GM13977 (cell line): ENCODE data around the gene ATXN10.

Source experiments
- DNase-seq: peaks from one replicate; pipeline ENCODE4 v3.0.0; 2012; ENCODE audit warnings: low spot score
- CTCF ChIP-seq: IDR thresholded peaks from 2 replicates; pipeline ENCODE4 v1.5.1; 2012; ENCODE audit warnings: mild to moderate bottlenecking, control low read depth; ENCODE audit not compliant: insufficient read depth; ENCODE audit errors: extremely low read depth, missing control alignments
- in situ Hi-C: fragments of 300-500 bp; cut with MboI; formaldehyde crosslinking; loops from one replicate; pipeline ENCODE4 v1.12.0; 2022; ENCODE audit warnings: low sequenced_read_pairs, low pct_unique_long_range_greater_than_20kb, mixed read lengths, inconsistent platforms; ENCODE audit not compliant: unreplicated experiment

The ATXN10 gene

GRCh38 chr22:45836418-45837169 lies 165.0 kb downstream of the ATXN10 start:
- no peak for DNase-seq
- TF ChIP-seq CTCF = no peak
- in situ Hi-C loops = no loop called here

- in situ Hi-C loops = no loop called here
- DNase-seq = no peak
- TF ChIP-seq CTCF = no peak
These were observed 165.9 kb downstream of the ATXN10 start for GRCh38 chr22:45837508-45837907.

GRCh38 chr22:45838305-45838887 lies 166.8 kb downstream of the ATXN10 start:
- in situ Hi-C loops = no loop called here
- TF ChIP-seq CTCF = no peak
- DNase-seq = no peak

GRCh38 chr22:45840483-45840882 lies 168.8 kb downstream of the ATXN10 start:
- in situ Hi-C loops = no loop called here
- TF ChIP-seq CTCF = no peak
- no peak for DNase-seq

- no peak for TF ChIP-seq CTCF
- in situ Hi-C loops = no loop called here
- no peak for DNase-seq
These were observed 170.8 kb downstream of the ATXN10 start for GRCh38 chr22:45842291-45842991.

- no peak for TF ChIP-seq CTCF
- DNase-seq = no peak
- in situ Hi-C loops = no loop called here
These were observed 171.4 kb downstream of the ATXN10 start for GRCh38 chr22:45843031-45843430.
